ENCODE results near the gene JMJD1C. TPM values are rescaled to one million over a fixed set of nuclear protein-coding genes. Genes with fewer than 3 reads are reported as not detected.

The JMJD1C gene
- total RNA-seq, 2 donors from 2014 or later = 91.8 to 103 TPM

DNA sequence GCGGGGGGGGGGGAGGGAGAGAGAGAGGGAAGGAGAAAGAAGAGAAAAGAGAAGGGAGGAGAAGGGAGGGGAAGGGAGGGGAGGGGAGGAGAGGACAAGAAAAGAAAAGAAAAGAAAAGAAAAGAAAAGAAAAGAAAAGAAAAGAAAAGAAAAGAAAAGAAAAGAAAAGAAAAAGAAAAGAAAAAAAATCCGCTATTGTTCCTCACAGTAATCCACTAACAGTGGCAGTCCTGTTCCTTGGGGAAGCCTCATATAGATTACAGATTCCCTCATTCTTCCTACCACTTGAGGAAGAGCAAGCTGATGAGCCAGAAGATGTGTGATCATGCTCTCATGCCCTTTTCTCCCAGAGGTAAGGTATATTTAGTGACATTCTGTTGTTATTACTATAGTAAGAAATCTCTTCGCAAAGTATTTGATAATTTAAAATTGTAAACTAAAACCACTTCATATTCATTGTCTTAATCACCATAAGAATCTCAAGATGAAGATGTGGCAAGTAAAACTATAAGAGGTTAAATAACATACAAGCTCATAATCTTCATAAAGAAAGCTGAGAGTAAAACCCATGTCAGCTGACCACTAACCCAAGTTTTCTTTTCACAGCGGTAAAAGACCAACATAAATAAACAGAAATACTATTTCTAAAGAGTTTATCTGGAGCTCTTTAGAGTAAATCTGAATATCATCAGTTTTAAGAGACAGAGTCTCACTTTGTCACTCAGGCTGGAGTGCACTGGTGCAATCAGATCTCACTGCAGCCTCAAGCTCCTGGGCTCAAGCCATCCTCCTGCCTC, 128.1 kb downstream of the JMJD1C start:
- H3K9me3 ChIP-seq = no peaks in the 10 kb centered on the region
- DNase-seq (no peak), ATAC-seq (no peak)
- 98 to 99% methylated on average over 3 to 4 of the region's 4 CpGs for WGBS, 2 donors
- no peaks in the 10 kb centered on the region for H3K4me1 ChIP-seq
- no peaks in the 10 kb centered on the region for H3K36me3 ChIP-seq (replicated peaks in 1 of 2; ENCODE audit: insufficient read depth in 1 of 2, low read depth in 2 of 2)
- H3K27ac ChIP-seq = no peak overlapping the region
- TF ChIP-seq, protein P1, sequence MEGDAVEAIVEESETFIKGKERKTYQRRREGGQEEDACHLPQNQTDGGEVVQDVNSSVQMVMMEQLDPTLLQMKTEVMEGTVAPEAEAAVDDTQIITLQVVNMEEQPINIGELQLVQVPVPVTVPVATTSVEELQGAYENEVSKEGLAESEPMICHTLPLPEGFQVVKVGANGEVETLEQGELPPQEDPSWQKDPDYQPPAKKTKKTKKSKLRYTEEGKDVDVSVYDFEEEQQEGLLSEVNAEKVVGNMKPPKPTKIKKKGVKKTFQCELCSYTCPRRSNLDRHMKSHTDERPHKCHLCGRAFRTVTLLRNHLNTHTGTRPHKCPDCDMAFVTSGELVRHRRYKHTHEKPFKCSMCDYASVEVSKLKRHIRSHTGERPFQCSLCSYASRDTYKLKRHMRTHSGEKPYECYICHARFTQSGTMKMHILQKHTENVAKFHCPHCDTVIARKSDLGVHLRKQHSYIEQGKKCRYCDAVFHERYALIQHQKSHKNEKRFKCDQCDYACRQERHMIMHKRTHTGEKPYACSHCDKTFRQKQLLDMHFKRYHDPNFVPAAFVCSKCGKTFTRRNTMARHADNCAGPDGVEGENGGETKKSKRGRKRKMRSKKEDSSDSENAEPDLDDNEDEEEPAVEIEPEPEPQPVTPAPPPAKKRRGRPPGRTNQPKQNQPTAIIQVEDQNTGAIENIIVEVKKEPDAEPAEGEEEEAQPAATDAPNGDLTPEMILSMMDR (IDR thresholded peaks at IDR 0.05) = no peak
- no peak for TF ChIP-seq POLR2A (IDR thresholded peaks at IDR 0.05)
- H3K27me3 ChIP-seq = no peaks in the 10 kb centered on the region
- no peak overlapping the region for H3K4me3 ChIP-seq
- intact Hi-C loops (cut with DNase I) = no loop called here

DNA sequence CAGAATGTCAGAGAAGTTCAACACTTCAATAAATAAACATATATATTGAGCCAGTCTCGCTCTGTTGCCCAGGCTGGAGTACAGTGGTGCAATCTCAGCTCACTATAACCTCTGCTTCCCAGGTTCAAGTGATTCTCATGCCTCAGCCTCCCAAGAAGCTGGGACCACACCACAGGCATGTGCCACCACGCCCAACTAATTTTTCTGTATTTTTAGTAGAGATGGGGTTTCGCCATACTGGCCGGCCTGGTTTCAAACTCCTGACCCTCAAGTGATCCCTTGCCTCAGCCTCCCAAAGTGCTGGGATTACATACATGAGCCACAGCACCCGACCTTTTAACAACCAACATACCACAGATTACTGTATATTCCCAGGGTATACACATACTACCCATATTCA, 134.2 kb downstream of the JMJD1C start:
- no peak for ATAC-seq
- Histone ChIP-seq H3K4me3 (no peak overlapping the region), H3K27me3 (no peaks in the 10 kb centered on the region), H3K36me3 (replicated peaks in 1 of 2; ENCODE audit: insufficient read depth in 1 of 2, low read depth in 2 of 2) (no peaks in the 10 kb centered on the region), H3K9me3 (no peaks in the 10 kb centered on the region), H3K27ac (no peak overlapping the region), H3K4me1 (no peaks in the 10 kb centered on the region)
- TF ChIP-seq, protein P1 (IDR thresholded peaks at IDR 0.05) = no peak
- TF ChIP-seq POLR2A (IDR thresholded peaks at IDR 0.05) = no peak
- 96 to 97% methylated on average over 5 of the region's 5 CpGs for WGBS, 2 donors
- intact Hi-C loops (cut with DNase I) = no loop called here
- DNase-seq = no peak

DNA sequence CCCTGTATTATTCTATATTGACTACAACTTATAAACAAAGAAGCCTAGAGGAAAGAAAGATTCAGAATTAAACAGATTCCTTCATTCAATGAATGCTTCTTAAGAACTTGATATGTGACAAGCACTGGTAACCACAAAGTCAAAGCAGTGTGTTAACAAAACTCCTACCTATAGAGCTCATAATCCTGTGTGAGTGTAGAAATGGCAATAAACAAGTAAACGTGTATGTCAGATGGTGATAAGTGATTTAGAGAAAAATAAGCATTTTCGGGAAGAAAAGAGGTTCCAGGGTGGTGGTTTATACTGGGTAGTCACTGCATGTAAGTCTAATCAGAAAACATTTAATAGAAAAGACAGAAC, 141.3 kb downstream of the JMJD1C start:
- Histone ChIP-seq H3K4me3 (no peak overlapping the region), H3K36me3 (replicated peaks in 1 of 2; ENCODE audit: insufficient read depth in 1 of 2, low read depth in 2 of 2) (no peaks in the 10 kb centered on the region), H3K9me3 (no peaks in the 10 kb centered on the region), H3K27ac (no peak overlapping the region), H3K27me3 (no peaks in the 10 kb centered on the region), H3K4me1 (no peaks in the 10 kb centered on the region)
- DNase-seq (no peak), ATAC-seq (no peak)
- WGBS, 2 donors = 81 to 86% methylated on average over 2 of the region's 2 CpGs
- intact Hi-C loops (cut with DNase I) = no loop called here
- TF ChIP-seq POLR2A (IDR thresholded peaks at IDR 0.05) = no peak
- TF ChIP-seq, protein P1 (IDR thresholded peaks at IDR 0.05) = no peak

DNA sequence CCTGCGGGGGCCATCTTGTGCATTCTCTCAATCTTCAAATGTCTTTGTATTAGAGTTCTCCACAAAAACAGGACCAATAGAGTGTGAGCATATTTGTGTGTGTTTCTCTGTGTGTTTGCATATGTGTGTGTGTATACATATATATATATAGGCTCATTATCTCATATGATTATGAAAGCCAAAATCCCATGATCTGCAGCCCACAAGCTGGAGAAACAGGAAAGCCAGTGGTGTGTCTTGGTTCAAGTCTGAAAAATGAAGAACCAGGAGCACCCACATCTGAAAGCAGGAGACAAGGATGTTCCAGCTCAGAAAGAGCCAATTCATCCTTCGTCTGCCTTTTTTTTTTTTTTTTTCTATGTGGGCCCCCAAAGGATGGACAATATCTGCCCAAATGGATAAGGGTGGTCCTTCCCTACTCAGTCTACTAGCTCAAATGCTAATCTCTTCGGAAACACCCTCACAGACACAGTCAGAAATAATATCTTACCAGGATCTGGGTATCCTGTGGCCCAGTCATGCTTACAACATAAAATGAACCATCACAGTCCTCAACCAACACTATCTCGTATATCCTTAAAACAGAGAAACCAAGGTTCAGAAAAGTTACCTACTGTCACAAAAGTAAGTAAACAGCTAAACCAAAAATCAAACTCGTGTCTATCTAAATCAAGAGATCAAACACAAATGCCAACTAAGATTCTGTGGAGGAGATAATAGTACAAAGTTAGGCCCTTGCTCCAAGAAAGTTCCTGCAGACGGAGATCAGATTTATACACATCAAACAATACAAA, 141.9 kb downstream of the JMJD1C start:
- ATAC-seq (no peak), DNase-seq (no peak)
- Histone ChIP-seq H3K9me3 (no peaks in the 10 kb centered on the region), H3K27ac (no peak overlapping the region), H3K4me3 (no peak overlapping the region), H3K36me3 (replicated peaks in 1 of 2; ENCODE audit: insufficient read depth in 1 of 2, low read depth in 2 of 2) (no peaks in the 10 kb centered on the region), H3K27me3 (no peaks in the 10 kb centered on the region), H3K4me1 (no peaks in the 10 kb centered on the region)
- intact Hi-C loops (cut with DNase I) = no loop called here
- TF ChIP-seq, protein P1 (IDR thresholded peaks at IDR 0.05) = no peak
- no peak for TF ChIP-seq POLR2A (IDR thresholded peaks at IDR 0.05)
- WGBS, 2 donors = 84 to 89% methylated on average over 6 of the region's 6 CpGs
